OCI-LY3 (cell line): Measurements from ENCODE around the gene SPACA6.

ENCODE experiments used
- EZH2phosphoT487 ChIP-seq: fragments of 200-600 bp; shearing (Covaris generic); IDR thresholded peaks from 2 replicates; pipeline ENCODE4 v1.6.1; 2018; ENCODE audit warnings: antibody characterized with exemption, mixed run types, low read depth
- TF ChIP-seq, protein P1 (sequence below): fragments of 200-600, 300-600 bp; sonication (generic); IDR thresholded peaks from 2 replicates; pipeline ENCODE4 v1.5.1; 2014; ENCODE audit warnings: antibody characterized with exemption, low read length, low read depth

DNA sequence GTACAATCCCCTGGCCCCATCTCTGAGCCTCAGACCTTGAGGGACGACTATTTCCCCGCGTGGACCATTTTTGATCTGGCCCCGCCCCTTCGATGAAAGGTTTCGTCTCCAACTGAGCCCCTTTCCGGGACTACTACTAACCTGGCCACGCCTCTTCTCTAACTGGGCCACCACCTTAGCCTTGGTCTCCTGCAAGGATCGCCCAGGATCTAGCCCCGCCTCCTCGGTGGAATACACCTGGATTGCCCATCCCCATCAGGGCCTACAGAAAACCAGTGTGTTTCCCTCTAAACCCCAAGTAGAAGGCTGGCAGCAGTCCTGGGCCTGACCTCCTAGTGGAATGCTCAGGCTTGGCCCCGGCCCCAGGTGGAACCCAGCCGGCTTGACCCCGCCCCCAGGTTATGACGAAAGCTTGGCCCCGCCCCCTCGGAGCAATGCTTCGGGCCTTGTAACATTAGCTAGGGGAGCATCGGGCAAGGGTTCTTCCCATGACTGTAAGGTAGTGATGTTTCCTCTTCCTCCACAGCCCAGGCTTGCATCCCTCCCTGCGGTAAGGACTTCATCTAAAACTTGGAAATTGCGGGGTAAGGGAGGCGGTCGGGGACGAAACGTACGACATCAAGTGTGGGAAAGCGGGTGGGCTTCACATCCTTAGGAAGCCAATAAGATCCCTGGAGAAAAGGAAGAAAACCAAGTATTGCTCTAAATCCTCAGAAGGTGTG, 9.1 kb downstream of the SPACA6 start:
- TF ChIP-seq, protein P1, sequence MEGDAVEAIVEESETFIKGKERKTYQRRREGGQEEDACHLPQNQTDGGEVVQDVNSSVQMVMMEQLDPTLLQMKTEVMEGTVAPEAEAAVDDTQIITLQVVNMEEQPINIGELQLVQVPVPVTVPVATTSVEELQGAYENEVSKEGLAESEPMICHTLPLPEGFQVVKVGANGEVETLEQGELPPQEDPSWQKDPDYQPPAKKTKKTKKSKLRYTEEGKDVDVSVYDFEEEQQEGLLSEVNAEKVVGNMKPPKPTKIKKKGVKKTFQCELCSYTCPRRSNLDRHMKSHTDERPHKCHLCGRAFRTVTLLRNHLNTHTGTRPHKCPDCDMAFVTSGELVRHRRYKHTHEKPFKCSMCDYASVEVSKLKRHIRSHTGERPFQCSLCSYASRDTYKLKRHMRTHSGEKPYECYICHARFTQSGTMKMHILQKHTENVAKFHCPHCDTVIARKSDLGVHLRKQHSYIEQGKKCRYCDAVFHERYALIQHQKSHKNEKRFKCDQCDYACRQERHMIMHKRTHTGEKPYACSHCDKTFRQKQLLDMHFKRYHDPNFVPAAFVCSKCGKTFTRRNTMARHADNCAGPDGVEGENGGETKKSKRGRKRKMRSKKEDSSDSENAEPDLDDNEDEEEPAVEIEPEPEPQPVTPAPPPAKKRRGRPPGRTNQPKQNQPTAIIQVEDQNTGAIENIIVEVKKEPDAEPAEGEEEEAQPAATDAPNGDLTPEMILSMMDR, result no peak
- TF ChIP-seq EZH2phosphoT487, result no peak
